ENCODE results near the gene RASSF8.

The RASSF8 gene

GRCh38 chr12:26001530-26001929 lies 43.0 kb downstream of the RASSF8 start:
- TF ChIP-seq CTCF (IDR thresholded peaks at IDR 0.05; ENCODE audit: low read depth, low read length) = peak; percentile 14
- in situ Hi-C loops (cut with HindIII; ENCODE audit: low sequenced_read_pairs) = no loop called here
- no peak for DNase-seq (ENCODE audit: low read depth, low spot score)
- no peak overlapping the region for H3K4me3 ChIP-seq (ENCODE audit: low read depth, low read length)

- in situ Hi-C loops (cut with HindIII; ENCODE audit: low sequenced_read_pairs) = no loop called here
These were observed 44.6 kb downstream of the RASSF8 start for GRCh38 chr12:26003065-26003464.

GRCh38 chr12:26007566-26007965 lies 49.1 kb downstream of the RASSF8 start:
- no peak for TF ChIP-seq CTCF (IDR thresholded peaks at IDR 0.05; ENCODE audit: low read depth, low read length)
- in situ Hi-C loops (cut with HindIII; ENCODE audit: low sequenced_read_pairs) = no loop called here
- no peak overlapping the region for H3K4me3 ChIP-seq (ENCODE audit: low read depth, low read length)
- no peak for DNase-seq (ENCODE audit: low read depth, low spot score)

More at GRCh38 chr12:26003065-26003464, 44.6 kb downstream of the RASSF8 start:
- no peak for TF ChIP-seq CTCF (IDR thresholded peaks at IDR 0.05; ENCODE audit: low read depth, low read length)
- no peak overlapping the region for H3K4me3 ChIP-seq (ENCODE audit: low read depth, low read length)
- DNase-seq (ENCODE audit: low read depth, low spot score) = no peak

GRCh38 chr12:26009593-26009992 lies 51.1 kb downstream of the RASSF8 start:
- no peak overlapping the region for H3K4me3 ChIP-seq (ENCODE audit: low read depth, low read length)
- in situ Hi-C loops (cut with HindIII; ENCODE audit: low sequenced_read_pairs) = no loop called here
- TF ChIP-seq CTCF (IDR thresholded peaks at IDR 0.05; ENCODE audit: low read depth, low read length) = no peak
- no peak for DNase-seq (ENCODE audit: low read depth, low spot score)

GRCh38 chr12:26010293-26010821 lies 51.9 kb downstream of the RASSF8 start:
- DNase-seq (ENCODE audit: low read depth, low spot score) = peak; percentile 56
- TF ChIP-seq CTCF (IDR thresholded peaks at IDR 0.05; ENCODE audit: low read depth, low read length) = no peak
- no peak overlapping the region for H3K4me3 ChIP-seq (ENCODE audit: low read depth, low read length)
- in situ Hi-C loops (cut with HindIII; ENCODE audit: low sequenced_read_pairs) = no loop called here

GRCh38 chr12:26011099-26011498 lies 52.6 kb downstream of the RASSF8 start:
- peak; percentile 65 for DNase-seq (ENCODE audit: low read depth, low spot score)
- in situ Hi-C loops (cut with HindIII; ENCODE audit: low sequenced_read_pairs) = no loop called here
- no peak for TF ChIP-seq CTCF (IDR thresholded peaks at IDR 0.05; ENCODE audit: low read depth, low read length)
- H3K4me3 ChIP-seq (ENCODE audit: low read depth, low read length) = no peak overlapping the region

- in situ Hi-C loops (cut with HindIII; ENCODE audit: low sequenced_read_pairs) = no loop called here
- no peak for DNase-seq (ENCODE audit: low read depth, low spot score)
- no peak overlapping the region for H3K4me3 ChIP-seq (ENCODE audit: low read depth, low read length)
- no peak for TF ChIP-seq CTCF (IDR thresholded peaks at IDR 0.05; ENCODE audit: low read depth, low read length)
These were observed 55.6 kb downstream of the RASSF8 start for GRCh38 chr12:26014085-26014484.

Data from astrocyte of the spinal cord (primary cell).